Caco-2 (cell line): ENCODE data around the gene LIN28B. TPM values are rescaled to one million over a fixed set of nuclear protein-coding genes. Genes with fewer than 3 reads are reported as not detected.

Experiments used
- BruUV-seq: library from RNA; stranded (reverse); fragments of 400-500 nt; replicated peaks from 2 replicates; lab custom pipeline; 2021; lab: Mats Ljungman, UMichigan
- CTCF ChIA-PET: fragments of 300-600 bp; sonication (Branson Sonifier 250); formaldehyde crosslinking; loops from one replicate; lab custom pipeline; 2022; ENCODE audit warnings: antibody characterized with exemption; lab: Charles Lee
- POLR2A ChIA-PET: fragments of 300-600 bp; sonication (Branson Sonifier 250); formaldehyde crosslinking; loops from one replicate; lab custom pipeline; 2022; ENCODE audit warnings: antibody characterized with exemption; lab: Charles Lee
- DNase-seq, 2 experiments: peaks; one replicate each; pipeline versions ENCODE4 v3.0.0 to v3.0.0-alpha.2; 2020 to 2022
- H3K27me3 ChIP-seq: replicated peaks from 2 replicates; pipeline ENCODE4 v1.6.0; 2011; ENCODE audit warnings: low read length; ENCODE audit not compliant: control insufficient read depth, insufficient read depth
- H3K36me3 ChIP-seq: 2 replicates; pipeline ENCODE4 v1.5.1; 2011; ENCODE audit warnings: low read length; ENCODE audit not compliant: control insufficient read depth, insufficient read depth
- H3K4me1 ChIP-seq: fragments of 250-450 bp; sonication (Bioruptor Pico); 2 replicates; pipeline ENCODE4 v1.5.1; 2020; ENCODE audit warnings: mild to moderate bottlenecking
- H3K4me3 ChIP-seq: 2 replicates; pipeline ENCODE4 v1.5.1; 2011; ENCODE audit warnings: low read depth, mild to moderate bottlenecking, control low read depth, low read length
- H3K9me3 ChIP-seq: fragments of 250-450 bp; sonication (Bioruptor Pico); 2 replicates; pipeline ENCODE4 v1.5.1; 2020; ENCODE audit warnings: mild to moderate bottlenecking, moderate library complexity
- H3K27ac Mint-ChIP-seq: one replicate; pipeline ENCODE4 v1.8.0; 2022; ENCODE audit warnings: mixed read lengths; ENCODE audit not compliant: unreplicated experiment
- H3K27me3 Mint-ChIP-seq: one replicate; pipeline ENCODE4 v1.8.0; 2022; ENCODE audit warnings: mixed read lengths; ENCODE audit not compliant: insufficient read depth, unreplicated experiment
- H3K36me3 Mint-ChIP-seq: one replicate; pipeline ENCODE4 v1.8.0; 2022; ENCODE audit warnings: mild to moderate bottlenecking, mixed read lengths; ENCODE audit not compliant: insufficient read depth, unreplicated experiment
- H3K4me1 Mint-ChIP-seq: one replicate; pipeline ENCODE4 v1.8.0; 2022; ENCODE audit warnings: low read depth, mixed read lengths; ENCODE audit not compliant: unreplicated experiment
- H3K4me3 Mint-ChIP-seq: one replicate; pipeline ENCODE4 v1.8.0; 2022; ENCODE audit warnings: mild to moderate bottlenecking, moderate library complexity, mixed read lengths; ENCODE audit not compliant: unreplicated experiment
- H3K9me3 Mint-ChIP-seq: one replicate; pipeline ENCODE4 v1.8.0; 2022; ENCODE audit warnings: mixed read lengths; ENCODE audit not compliant: unreplicated experiment
- CTCF ChIP-seq, 2 experiments: fragments of 200-600 bp in 1 of 2; IDR thresholded peaks; 1 replicate in 1 of 2; 2 replicates in 1 of 2; pipeline versions ENCODE4 v1.5.1 to v1.8.0; 2011 to 2022; ENCODE audit warnings: antibody characterized with exemption in 1 of 2, control low read depth in 1 of 2, inconsistent platforms in 1 of 2, low read depth in 1 of 2, low read length in 1 of 2, mild to moderate bottlenecking in 1 of 2, moderate library complexity in 1 of 2; ENCODE audit not compliant: insufficient read depth in 1 of 2, severe bottlenecking in 1 of 2, unreplicated experiment in 1 of 2
- intact Hi-C: fragments of 100-400 bp; cut with micrococcal nuclease; formaldehyde crosslinking; loops from one replicate; pipeline ENCODE4 v1.10.0; 2022; ENCODE audit not compliant: unreplicated experiment
- total RNA-seq: library from RNA; stranded (reverse); gene quantifications from 2 replicates; pipeline ENCODE4 v1.2.3, GENCODE V29; 2022

Gene LIN28B
- total RNA-seq, 1 experiment from 2014 or later: 6.6 TPM

GRCh38 chr6:105095139-105095538 lies 138.2 kb downstream of the LIN28B start:
- Histone ChIP-seq H3K36me3 (no peaks in the 10 kb centered on the region), H3K27me3 (no peaks in the 10 kb centered on the region), H3K4me3 (no peak overlapping the region), H3K9me3 (no peaks in the 10 kb centered on the region), H3K4me1 (no peaks in the 10 kb centered on the region)
- Mint-ChIP-seq H3K27me3 (no peaks in the 10 kb centered on the region), H3K36me3 (no peaks in the 10 kb centered on the region), H3K27ac (no peak overlapping the region), H3K4me1 (peaks cover 8% of the 10 kb centered on the region), H3K9me3 (no peaks in the 10 kb centered on the region), H3K4me3 (no peak overlapping the region)
- DNase-seq: no peak
- ChIA-PET CTCF (no interaction called here), POLR2A (no interaction called here)
- intact Hi-C loops: no loop called here
- TF ChIP-seq CTCF (IDR thresholded peaks at IDR 0.05; ENCODE audit: insufficient read depth in 1 of 2, low read depth in 1 of 2, low read length in 1 of 2, severe bottlenecking in 1 of 2, unreplicated experiment in 1 of 2): no peak
- no TSS peak for BruUV-seq

GRCh38 chr6:105097288-105097687 lies 140.4 kb downstream of the LIN28B start:
- ChIA-PET POLR2A (no interaction called here), CTCF (no interaction called here)
- TF ChIP-seq CTCF (IDR thresholded peaks at IDR 0.05; ENCODE audit: insufficient read depth in 1 of 2, low read depth in 1 of 2, low read length in 1 of 2, severe bottlenecking in 1 of 2, unreplicated experiment in 1 of 2): no peak
- no peaks in the 10 kb centered on the region for H3K9me3 Mint-ChIP-seq
- Histone ChIP-seq H3K4me3 (no peak overlapping the region), H3K4me1 (no peaks in the 10 kb centered on the region), H3K27me3 (no peaks in the 10 kb centered on the region), H3K36me3 (no peaks in the 10 kb centered on the region), H3K9me3 (no peaks in the 10 kb centered on the region)
- BruUV-seq: no TSS peak
- no peak for DNase-seq
- H3K4me1 Mint-ChIP-seq: no peaks in the 10 kb centered on the region
- H3K36me3 Mint-ChIP-seq: no peaks in the 10 kb centered on the region
- no peak overlapping the region for H3K27ac Mint-ChIP-seq
- no peaks in the 10 kb centered on the region for H3K27me3 Mint-ChIP-seq
- intact Hi-C loops: no loop called here
- H3K4me3 Mint-ChIP-seq: no peak overlapping the region

- intact Hi-C loops: no loop called here
- no peaks in the 10 kb centered on the region for H3K27me3 ChIP-seq
- no peaks in the 10 kb centered on the region for H3K9me3 ChIP-seq
- no peak for TF ChIP-seq CTCF (IDR thresholded peaks at IDR 0.05; ENCODE audit: insufficient read depth in 1 of 2, low read depth in 1 of 2, low read length in 1 of 2, severe bottlenecking in 1 of 2, unreplicated experiment in 1 of 2)
- no peak overlapping the region for H3K4me3 ChIP-seq
- H3K4me1 ChIP-seq: no peaks in the 10 kb centered on the region
- H3K4me3 Mint-ChIP-seq: no peak overlapping the region
- H3K9me3 Mint-ChIP-seq: no peaks in the 10 kb centered on the region
- H3K4me1 Mint-ChIP-seq: no peaks in the 10 kb centered on the region
- no TSS peak for BruUV-seq
- POLR2A ChIA-PET: no interaction called here
- H3K36me3 Mint-ChIP-seq: no peaks in the 10 kb centered on the region
- H3K27ac Mint-ChIP-seq: no peak overlapping the region
- no peak for DNase-seq
- no peaks in the 10 kb centered on the region for H3K36me3 ChIP-seq
- CTCF ChIA-PET: no interaction called here
- H3K27me3 Mint-ChIP-seq: no peaks in the 10 kb centered on the region
These were observed 142.5 kb downstream of the LIN28B start for GRCh38 chr6:105099371-105099770.
